GM20000 (cell line): Measurements from ENCODE around the gene HLF.

Experiments used
- DNase-seq: peaks from one replicate; pipeline ENCODE4 v3.0.0; 2012; ENCODE audit warnings: low spot score
- CTCF ChIP-seq: IDR thresholded peaks from 2 replicates; pipeline ENCODE4 v1.5.1; 2012; ENCODE audit warnings: mild to moderate bottlenecking, control low read depth; ENCODE audit errors: extremely low read depth, missing control alignments

The HLF gene

DNA sequence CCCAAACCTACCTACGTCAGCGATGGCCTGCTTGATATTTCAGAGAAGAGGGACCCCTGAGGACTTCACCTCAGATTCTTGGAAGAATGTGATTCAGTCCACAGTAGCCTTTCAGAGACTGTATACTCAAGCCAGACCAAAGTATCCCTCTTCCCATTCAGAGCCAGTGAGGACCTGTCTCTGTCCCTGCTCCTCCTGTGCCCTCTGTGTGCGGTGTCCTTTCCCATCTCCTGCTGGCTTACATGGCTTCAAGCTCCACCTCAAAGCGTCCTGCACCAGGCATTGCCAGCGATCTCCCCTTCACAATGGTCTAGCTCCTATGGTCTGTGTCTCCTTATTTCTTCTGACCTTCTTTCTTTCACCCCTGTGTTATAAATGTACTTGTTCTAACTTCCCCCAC lies 39.5 kb upstream of the HLF start:
- DNase-seq: no peak

DNA sequence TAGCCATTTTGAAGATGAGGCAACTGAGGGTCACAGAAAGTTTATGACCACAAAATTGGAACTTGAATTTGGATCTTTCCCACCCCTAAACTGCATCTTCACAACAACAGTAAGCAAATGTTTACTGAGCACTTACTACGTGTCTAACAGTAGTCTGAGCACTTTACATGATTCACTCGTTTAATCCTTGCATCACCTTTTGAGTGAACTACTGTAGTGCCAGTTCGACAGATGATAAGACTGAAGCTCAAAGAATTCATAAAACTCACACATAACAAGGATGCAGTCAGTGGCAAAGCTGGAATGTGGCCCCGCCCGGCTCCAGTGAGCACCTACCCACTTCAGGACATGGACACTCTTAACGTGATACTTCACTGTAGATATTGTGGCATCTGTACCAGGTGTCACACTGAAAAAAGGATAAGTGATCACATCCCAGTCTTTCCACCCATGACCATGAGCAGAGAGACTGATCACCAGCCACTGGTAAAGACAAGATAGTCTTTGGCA lies 36.0 kb upstream of the HLF start:
- no peak for TF ChIP-seq CTCF
- no peak for DNase-seq

More for the DNA sequence above, 39.5 kb upstream of the HLF start:
- no peak for TF ChIP-seq CTCF

- no peak for DNase-seq
- no peak for TF ChIP-seq CTCF
Observed at GRCh38 chr17:55229276-55229675, 35.5 kb upstream of the HLF start.

- no peak for TF ChIP-seq CTCF
- no peak for DNase-seq
Observed at GRCh38 chr17:55230716-55231115, 34.0 kb upstream of the HLF start.

GRCh38 chr17:55233840-55234239 lies 30.9 kb upstream of the HLF start:
- DNase-seq: no peak
- TF ChIP-seq CTCF: no peak

- DNase-seq: no peak
- no peak for TF ChIP-seq CTCF
Observed at GRCh38 chr17:55236316-55236715, 28.4 kb upstream of the HLF start.

DNA sequence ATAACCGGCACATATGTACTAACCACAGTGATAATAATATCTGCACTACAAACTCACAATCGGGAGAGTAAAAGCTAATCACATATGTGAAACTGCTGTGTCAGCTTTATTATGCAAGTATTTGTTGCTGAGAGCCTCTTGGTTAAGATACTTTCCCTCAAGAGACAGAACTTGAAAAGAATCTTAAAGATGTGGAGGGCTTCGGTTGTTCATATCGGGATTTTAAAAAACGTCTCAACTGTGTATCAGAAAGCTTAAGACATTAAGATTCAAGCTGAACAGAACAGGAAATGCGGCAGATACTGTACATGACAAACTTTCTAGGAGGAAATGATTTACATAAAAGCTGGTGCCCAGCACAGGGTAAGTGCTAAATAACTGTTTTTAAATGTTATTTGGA lies 27.5 kb upstream of the HLF start:
- TF ChIP-seq CTCF: no peak
- peak; percentile 34 for DNase-seq
